Spleen (tissue), 11 donors: ENCODE results near the gene CMSS1. TPM values are rescaled to one million over a fixed set of nuclear protein-coding genes. Genes with fewer than 3 reads are reported as not detected.

Experiments
- DNase-seq: peaks from one replicate; pipeline ENCODE4 v3.0.0-alpha.2; 2020
- H3K27ac ChIP-seq, 8 donors: fragments of 200-600 bp; sonication (generic) in 7 of 8; 1 replicate in 4 of 8; 2 replicates in 4 of 8; pipeline versions ENCODE4 v1.5.0 to v1.8.0; 2016 to 2021; ENCODE audit warnings: inconsistent platforms in 4 of 8, mild to moderate bottlenecking in 4 of 8, moderate library complexity in 1 of 8
- H3K27me3 ChIP-seq, 7 donors: fragments of 200-600 bp; sonication (generic) in 6 of 7; replicated peaks in 1 of 7; 1 replicate in 4 of 7; 2 replicates in 3 of 7; pipeline versions ENCODE4 v1.5.0 to v1.8.0; 2016 to 2021; ENCODE audit warnings: inconsistent platforms in 3 of 7, mild to moderate bottlenecking in 1 of 7
- H3K36me3 ChIP-seq, 6 donors: fragments of 200-600 bp; sonication (generic) in 5 of 6; 1 replicate in 4 of 6; 2 replicates in 2 of 6; pipeline versions ENCODE4 v1.5.0 to v1.8.0; 2016 to 2021; ENCODE audit warnings: inconsistent platforms in 2 of 6
- H3K4me1 ChIP-seq, 6 donors: fragments of 200-600 bp; sonication (generic) in 5 of 6; 1 replicate in 3 of 6; 2 replicates in 3 of 6; pipeline versions ENCODE4 v1.5.0 to v1.8.0; 2016 to 2021; ENCODE audit warnings: inconsistent platforms in 3 of 6
- H3K4me3 ChIP-seq, 8 donors: fragments of 200-600 bp; sonication (generic) in 7 of 8; 1 replicate in 4 of 8; 2 replicates in 4 of 8; pipeline versions ENCODE4 v1.5.0 to v1.8.0; 2016 to 2021; ENCODE audit warnings: inconsistent platforms in 4 of 8, mild to moderate bottlenecking in 4 of 8, moderate library complexity in 2 of 8
- H3K9me3 ChIP-seq, 8 donors: fragments of 200-600 bp; sonication (generic) in 7 of 8; 1 replicate in 4 of 8; 2 replicates in 4 of 8; pipeline versions ENCODE4 v1.5.0 to v1.8.0; 2016 to 2021; ENCODE audit warnings: inconsistent platforms in 4 of 8
- CTCF ChIP-seq, 11 experiments: fragments of 200-600 bp in 7 of 11; fragments of 450-650 bp in 4 of 11; sonication (generic) in 4 of 11; IDR thresholded peaks in 8 of 11; conservative IDR thresholded peaks in 3 of 11; 1 replicate in 7 of 11; 2 replicates in 4 of 11; pipeline versions ENCODE4 v1.4.0 to v1.8.0; 2016 to 2021; ENCODE audit warnings: antibody characterized with exemption in 11 of 11, inconsistent platforms in 4 of 11, mild to moderate bottlenecking in 1 of 11
- POLR2A ChIP-seq, 3 donors: fragments of 450-650 bp; IDR thresholded peaks; one replicate each; pipeline ENCODE4 v1.5.1; 2017; ENCODE audit warnings: antibody characterized with exemption in 3 of 3, mild to moderate bottlenecking in 1 of 3
- POLR2AphosphoS5 ChIP-seq, 3 donors: sonication (generic); formaldehyde crosslinking; IDR thresholded peaks; one replicate each; pipeline ENCODE4 v1.5.1; 2017; ENCODE audit warnings: antibody characterized with exemption in 3 of 3
- WGBS, 5 donors: extraction: QIAGEN DNeasy Blood & Tissue Kit in 3 of 5; methylation state at CpG; one replicate each; pipeline versions ENCODE4 v1.1.5 to v1.1.7; 2013 to 2018; 5-methylcytosine and 5-hydroxymethylcytosine counted together
- intact Hi-C: fragments of 100-400 bp; cut with DNase I; formaldehyde crosslinking; loops from one replicate; pipeline ENCODE4 v1.15.0; 2023; ENCODE audit warnings: low total_unique reads
- polyA plus RNA-seq, 3 donors: library from polyadenylated mRNA; stranded (reverse); fragments of 200-250 nt; gene quantifications; one replicate each; pipeline ENCODE4 v1.2.1, GENCODE V29; 2013
- total RNA-seq, 7 donors: library from RNA; depleted of rRNA in 3 of 7; stranded (reverse); fragments of >200 nt in 3 of 7; fragmentation: NEBNext Ultra II Directional in 4 of 7; extraction: Animal tissue kit (Norgen Biotek cat#: 25700) in 4 of 7; gene quantifications; one replicate each; pipeline versions ENCODE4 v1.1.0 to v1.2.1, GENCODE V29; 2016 to 2021
- donor health status: healthy with polysubstance abuse.
- donor health status: DM: no; HTN: no; CAD: no; lungs with moderate emphysema.
- donor health status: DM: no; HTN: no; CAD: no.
- donor health status: Bipolar disorder and iron deficiency.
- donor health status: healthy.
- donor health status: DM: no; HTN: no; CAD: no.
- donor health status: DM: yes; HTN: yes; CAD: no.

The CMSS1 gene
- total and polyA plus RNA-seq, 10 donors: 6.9 to 30.1 (median 20.0) TPM

GRCh38 chr3:100030346-100030745 is 212.7 kb downstream of the CMSS1 start:
- H3K4me3 ChIP-seq: no peak overlapping the region
- no peaks in the 10 kb centered on the region for H3K4me1 ChIP-seq
- H3K27ac ChIP-seq: no peak overlapping the region
- no peak for DNase-seq
- 77 to 86% (median 83%) methylated on average over 3 of the region's 3 CpGs for WGBS, 5 donors
- no peak for TF ChIP-seq POLR2AphosphoS5 (IDR thresholded peaks at IDR 0.05)
- TF ChIP-seq CTCF (IDR thresholded peaks at IDR 0.05 in 8 of 11, conservative IDR thresholded peaks at IDR 0.05 in 3 of 11): no peak
- no peak for TF ChIP-seq POLR2A (IDR thresholded peaks at IDR 0.05)
- no peaks in the 10 kb centered on the region for H3K27me3 ChIP-seq
- intact Hi-C loops: no loop called here
- no peaks in the 10 kb centered on the region for H3K9me3 ChIP-seq
- no peaks in the 10 kb centered on the region for H3K36me3 ChIP-seq

- Histone ChIP-seq H3K9me3 (no peaks in the 10 kb centered on the region), H3K27ac (no peak overlapping the region), H3K4me1 (no peaks in the 10 kb centered on the region), H3K27me3 (no peaks in the 10 kb centered on the region), H3K4me3 (no peak overlapping the region), H3K36me3 (no peaks in the 10 kb centered on the region)
- DNase-seq: no peak
- WGBS, 5 donors: 82 to 91% (median 87%) methylated on average over 1 of the region's 1 CpG
- TF ChIP-seq POLR2A (IDR thresholded peaks at IDR 0.05): no peak
- no peak for TF ChIP-seq CTCF (IDR thresholded peaks at IDR 0.05 in 8 of 11, conservative IDR thresholded peaks at IDR 0.05 in 3 of 11)
- no peak for TF ChIP-seq POLR2AphosphoS5 (IDR thresholded peaks at IDR 0.05)
- intact Hi-C loops: no loop called here
Observed at GRCh38 chr3:100030914-100031425, 213.3 kb downstream of the CMSS1 start.

- WGBS, 5 donors: 74 to 93% (median 81%) methylated on average over 5 of the region's 5 CpGs
- no peaks in the 10 kb centered on the region for H3K4me1 ChIP-seq
- intact Hi-C loops: no loop called here
- H3K27me3 ChIP-seq: no peaks in the 10 kb centered on the region
- no peaks in the 10 kb centered on the region for H3K36me3 ChIP-seq
- H3K9me3 ChIP-seq: no peaks in the 10 kb centered on the region
- no peak overlapping the region for H3K4me3 ChIP-seq
- no peak for TF ChIP-seq CTCF (IDR thresholded peaks at IDR 0.05 in 8 of 11, conservative IDR thresholded peaks at IDR 0.05 in 3 of 11)
- no peak for TF ChIP-seq POLR2A (IDR thresholded peaks at IDR 0.05)
- no peak for TF ChIP-seq POLR2AphosphoS5 (IDR thresholded peaks at IDR 0.05)
- no peak for DNase-seq
- no peak overlapping the region for H3K27ac ChIP-seq
Observed at GRCh38 chr3:100032243-100032642, 214.6 kb downstream of the CMSS1 start.

- intact Hi-C loops: no loop called here
- no peaks in the 10 kb centered on the region for H3K27me3 ChIP-seq
- TF ChIP-seq CTCF (IDR thresholded peaks at IDR 0.05 in 8 of 11, conservative IDR thresholded peaks at IDR 0.05 in 3 of 11): no peak
- no peaks in the 10 kb centered on the region for H3K4me1 ChIP-seq
- no peak overlapping the region for H3K4me3 ChIP-seq
- DNase-seq: no peak
- no peaks in the 10 kb centered on the region for H3K9me3 ChIP-seq
- 52 to 75% (median 59%) methylated on average over 1 of the region's 1 CpG for WGBS, 5 donors
- H3K36me3 ChIP-seq: no peaks in the 10 kb centered on the region
- no peak overlapping the region for H3K27ac ChIP-seq
Observed at GRCh38 chr3:100033184-100033583, 215.5 kb downstream of the CMSS1 start.
